HepG2 (cell line): Measurements from ENCODE around the gene BPIFB4. TPM values are rescaled to one million over a fixed set of nuclear protein-coding genes. Genes with fewer than 3 reads are reported as not detected.

Experiments used
- ATAC-seq: fragments of 200-7000 bp; cut with Tn5 transposase; 3 replicates; pipeline ENCODE4 v1.9.1; 2020; ENCODE audit warnings: mild to moderate bottlenecking, moderate library complexity
- BruUV-seq: library from RNA; stranded (reverse); fragments of 400-500 nt; replicated peaks from 2 replicates; lab custom pipeline; 2021; lab: Mats Ljungman, UMichigan
- CTCF ChIA-PET: fragments of 300-600 bp; formaldehyde crosslinking; extraction: SDS; loops from one replicate; lab custom pipeline; 2021; ENCODE audit warnings: low total read pairs, inconsistent platforms, low intra/inter-chr PET ratio; lab: Yijun Ruan, JAX
- POLR2A ChIA-PET: fragments of 350-600 bp; sonication (Branson Sonifier 250); formaldehyde crosslinking; loops from one replicate; lab custom pipeline; 2020; ENCODE audit warnings: antibody characterized with exemption, inconsistent platforms; lab: Yijun Ruan, JAX
- DNase-seq: peaks from one replicate; pipeline ENCODE4 v3.0.0-alpha.2; 2015; ENCODE audit warnings: low spot score
- FAIRE-seq: peaks from 3 replicates; lab custom pipeline; 2011; peaks lifted over from hg19 to GRCh38; lab: Jason Lieb, UNC
- H2AFZ ChIP-seq: one replicate; pipeline ENCODE4 v1.6.1; 2011; ENCODE audit warnings: low read length, inconsistent platforms
- H3K27ac ChIP-seq: fragments of 300-600 bp; 3 replicates; pipeline ENCODE4 v1.8.0; 2011; ENCODE audit warnings: mixed run types, mild to moderate bottlenecking, mixed read lengths, low read length, inconsistent platforms; ENCODE audit not compliant: insufficient read depth; ENCODE audit errors: extremely low read length
- H3K27me3 ChIP-seq, 2 experiments: fragments of 200-600 bp in 1 of 2; 2 replicates in 1 of 2; 3 replicates in 1 of 2; pipeline versions ENCODE4 v1.6.0 to v1.8.0; 2011; ENCODE audit warnings: low read length in 2 of 2, mild to moderate bottlenecking in 2 of 2, moderate library complexity in 2 of 2, inconsistent platforms in 1 of 2; ENCODE audit not compliant: insufficient read depth in 2 of 2, control insufficient read depth in 1 of 2
- H3K36me3 ChIP-seq, 2 experiments: fragments of 200-600 bp in 1 of 2; replicated peaks in 1 of 2; 2 replicates in 1 of 2; 3 replicates in 1 of 2; pipeline versions ENCODE4 v1.5.1 to v1.8.0; 2011; ENCODE audit warnings: low read length in 2 of 2, inconsistent platforms in 1 of 2; ENCODE audit not compliant: insufficient read depth in 2 of 2, control insufficient read depth in 1 of 2
- H3K4me1 ChIP-seq: 2 replicates; pipeline ENCODE4 v1.5.1; 2012; ENCODE audit warnings: low read length, inconsistent platforms; ENCODE audit not compliant: insufficient read depth
- H3K4me2 ChIP-seq: 2 replicates; pipeline ENCODE4 v1.6.0; 2011; ENCODE audit warnings: low read depth, low read length, inconsistent platforms
- H3K4me3 ChIP-seq, 3 experiments: fragments of 200-600 bp in 1 of 3; sonication (generic), shearing (Covaris generic) in 1 of 3; replicated peaks in 1 of 3; 2 replicates each; pipeline ENCODE4 v1.5.1; 2011 to 2016; ENCODE audit warnings: low read length in 3 of 3, inconsistent platforms in 2 of 3, low read depth in 2 of 3, mild to moderate bottlenecking in 2 of 3, control low read depth in 1 of 3, mixed read lengths in 1 of 3; ENCODE audit not compliant: insufficient read depth in 1 of 3
- H3K79me2 ChIP-seq: one replicate; pipeline ENCODE4 v1.6.1; 2011; ENCODE audit warnings: low read length, inconsistent platforms; ENCODE audit not compliant: insufficient read depth
- H3K9ac ChIP-seq: 2 replicates; pipeline ENCODE4 v1.6.0; 2011; ENCODE audit warnings: mild to moderate bottlenecking, low read depth, low read length, inconsistent platforms; ENCODE audit not compliant: insufficient read depth
- H3K9me3 ChIP-seq: 2 replicates; pipeline ENCODE4 v1.5.1; 2012; ENCODE audit warnings: mild to moderate bottlenecking, low read length
- H4K20me1 ChIP-seq: 2 replicates; pipeline ENCODE4 v1.6.0; 2011; ENCODE audit warnings: inconsistent platforms, mild to moderate bottlenecking, low read length, moderate library complexity; ENCODE audit not compliant: insufficient read depth
- EEA1 ChIP-seq: sonication (generic); formaldehyde crosslinking; IDR thresholded peaks from 2 replicates; pipeline ENCODE4 v1.5.1; 2020; ENCODE audit warnings: mild to moderate bottlenecking, missing genetic modification reagents, borderline replicate concordance
- FOXJ3 ChIP-seq: sonication (generic); formaldehyde crosslinking; IDR thresholded peaks from 2 replicates; pipeline ENCODE4 v1.4.0; 2020; ENCODE audit warnings: missing genetic modification reagents, mild to moderate bottlenecking, borderline replicate concordance
- MEF2D ChIP-seq: sonication (generic); formaldehyde crosslinking; IDR thresholded peaks from 2 replicates; pipeline ENCODE4 v1.5.1; 2020; ENCODE audit warnings: mild to moderate bottlenecking, missing genetic modification reagents
- POLR2G ChIP-seq: fragments of 200-400 bp; formaldehyde crosslinking; IDR thresholded peaks from 2 replicates; pipeline ENCODE4 v1.6.1; 2018; ENCODE audit warnings: mild to moderate bottlenecking, low read depth, low read length, moderate library complexity
- ZNF737 ChIP-seq: sonication (generic); formaldehyde crosslinking; IDR thresholded peaks from 2 replicates; pipeline ENCODE4 v1.5.0; 2020; ENCODE audit warnings: missing genetic modification reagents, mild to moderate bottlenecking, borderline replicate concordance
- WGBS: methylation state at CpG from one replicate; pipeline ENCODE4 v1.1.6; 2017; ENCODE audit warnings: low lambda C conversion rate; 5-methylcytosine and 5-hydroxymethylcytosine counted together
- in situ Hi-C: cut with HindIII; loops from 2 replicates; pipeline ENCODE4 v1.10.0; 2017; ENCODE audit warnings: low pct_unique_long_range_greater_than_20kb; ENCODE audit not compliant: extremely low pct_ligation_motif_present
- intact Hi-C: fragments of 100-400 bp; cut with micrococcal nuclease; formaldehyde crosslinking; loops from one replicate; pipeline ENCODE4 v1.10.0; 2022; ENCODE audit not compliant: unreplicated experiment
- polyA plus RNA-seq, 8 experiments: library from polyadenylated mRNA; depleted of rRNA in 3 of 8; stranded (reverse) in 7 of 8; unstranded in 1 of 8; fragments of >200 nt; fragmentation: Illumina TruSeq in 4 of 8; extraction: Trizol in 4 of 8; gene quantifications; 2 replicates each; pipeline versions ENCODE4 v1.2.1 to v1.2.3, GENCODE V29; 2011 to 2016; ENCODE audit warnings: low read depth in 4 of 8, missing spikeins in 1 of 8, mixed read lengths in 1 of 8; ENCODE audit not compliant: insufficient read depth in 1 of 8
- total RNA-seq, 5 experiments: library from RNA; depleted of rRNA; stranded (reverse); fragments of >200 nt; fragmentation: Illumina TruSeq; extraction: Trizol; gene quantifications; 2 replicates each; pipeline ENCODE4 v1.2.3, GENCODE V29; 2016; ENCODE audit warnings: low read depth in 1 of 5
- TF ChIP-seq, protein P1 (sequence below): sonication (generic); formaldehyde crosslinking; IDR thresholded peaks from 2 replicates; pipeline ENCODE4 v1.4.0; 2020; ENCODE audit warnings: missing genetic modification reagents, mild to moderate bottlenecking, borderline replicate concordance
- TF ChIP-seq, protein P2 (sequence below): sonication (generic); formaldehyde crosslinking; IDR thresholded peaks from 2 replicates; pipeline ENCODE4 v1.9.0; 2021; ENCODE audit warnings: mild to moderate bottlenecking, missing genetic modification reagents

The BPIFB4 gene
- total and polyA plus RNA-seq, 2 of the 13 experiments (the other 11 are each of a cell fraction or from before 2014, with no cell fraction given): 0.09 TPM; not detected in 1

DNA sequence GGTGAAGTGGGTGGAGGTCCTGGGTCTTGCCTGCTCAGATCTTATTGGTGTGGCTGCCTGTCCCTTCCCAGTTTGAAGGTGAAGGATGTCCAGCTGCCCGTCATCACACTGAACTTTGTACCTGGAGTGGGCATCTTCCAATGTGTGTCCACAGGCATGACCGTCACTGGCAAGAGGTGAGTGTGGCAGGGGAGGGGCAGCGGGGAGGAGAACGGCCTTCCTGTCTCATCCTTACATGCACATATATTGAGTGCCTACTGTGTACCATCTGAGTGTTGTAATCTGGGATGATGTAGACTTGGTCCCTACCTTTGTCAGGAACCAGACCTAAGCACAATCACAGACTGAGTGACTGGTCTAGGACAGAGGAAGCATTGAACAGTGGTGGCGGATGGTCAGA, 45.3 kb upstream of the BPIFB4 start:
- Histone ChIP-seq H3K4me2 (no peak overlapping the region), H3K79me2 (no peaks in the 10 kb centered on the region), H3K27me3 (peaks cover 1 to 17% of the 10 kb centered on the region in 2 experiments; a peak in 3 of 5 replicates), H4K20me1 (no peaks in the 10 kb centered on the region), H3K9me3 (no peaks in the 10 kb centered on the region), H3K27ac (no peak overlapping the region), H3K4me1 (peaks cover 17% of the 10 kb centered on the region), H3K9ac (no peak overlapping the region), H2AFZ (no peak overlapping the region), H3K36me3 (no peaks in the 10 kb centered on the region), H3K4me3 (no peak overlapping the region)
- FAIRE-seq (no peak), DNase-seq (no peak), ATAC-seq (no peak)
- no TSS peak for BruUV-seq
- POLR2A ChIA-PET: no interaction called here
- intact Hi-C loops (no loop called here), in situ Hi-C loops (no loop called here)
- WGBS: 46% methylated on average over 5 of the region's 5 CpGs
- CTCF ChIA-PET: interaction anchor here (1.0 kb wide), 1 partner anchor 27 kb away, joined by 3 read pairs; the partner anchor contains the start of gene BPIFB2
- TF ChIP-seq, protein P1, sequence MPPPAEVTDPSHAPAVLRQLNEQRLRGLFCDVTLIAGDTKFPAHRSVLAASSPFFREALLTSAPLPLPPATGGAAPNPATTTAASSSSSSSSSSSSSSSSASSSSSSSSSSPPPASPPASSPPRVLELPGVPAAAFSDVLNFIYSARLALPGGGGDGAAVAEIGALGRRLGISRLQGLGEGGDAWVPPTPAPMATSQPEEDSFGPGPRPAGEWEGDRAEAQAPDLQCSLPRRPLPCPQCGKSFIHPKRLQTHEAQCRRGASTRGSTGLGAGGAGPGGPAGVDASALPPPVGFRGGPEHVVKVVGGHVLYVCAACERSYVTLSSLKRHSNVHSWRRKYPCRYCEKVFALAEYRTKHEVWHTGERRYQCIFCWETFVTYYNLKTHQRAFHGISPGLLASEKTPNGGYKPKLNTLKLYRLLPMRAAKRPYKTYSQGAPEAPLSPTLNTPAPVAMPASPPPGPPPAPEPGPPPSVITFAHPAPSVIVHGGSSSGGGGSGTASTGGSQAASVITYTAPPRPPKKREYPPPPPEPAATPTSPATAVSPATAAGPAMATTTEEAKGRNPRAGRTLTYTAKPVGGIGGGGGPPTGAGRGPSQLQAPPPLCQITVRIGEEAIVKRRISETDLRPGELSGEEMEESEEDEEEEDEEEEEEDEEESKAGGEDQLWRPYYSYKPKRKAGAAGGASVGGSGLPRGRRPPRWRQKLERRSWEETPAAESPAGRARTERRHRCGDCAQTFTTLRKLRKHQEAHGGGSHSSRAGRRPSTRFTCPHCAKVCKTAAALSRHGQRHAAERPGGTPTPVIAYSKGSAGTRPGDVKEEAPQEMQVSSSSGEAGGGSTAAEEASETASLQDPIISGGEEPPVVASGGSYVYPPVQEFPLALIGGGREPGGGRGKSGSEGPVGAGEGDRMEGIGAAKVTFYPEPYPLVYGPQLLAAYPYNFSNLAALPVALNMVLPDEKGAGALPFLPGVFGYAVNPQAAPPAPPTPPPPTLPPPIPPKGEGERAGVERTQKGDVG: no peak
- TF ChIP-seq EEA1 (no peak), POLR2G (no peak), MEF2D (no peak), FOXJ3 (CRISPR knock-in tag) (no peak), ZNF737 (CRISPR knock-in tag) (no peak)
- TF ChIP-seq, protein P2, sequence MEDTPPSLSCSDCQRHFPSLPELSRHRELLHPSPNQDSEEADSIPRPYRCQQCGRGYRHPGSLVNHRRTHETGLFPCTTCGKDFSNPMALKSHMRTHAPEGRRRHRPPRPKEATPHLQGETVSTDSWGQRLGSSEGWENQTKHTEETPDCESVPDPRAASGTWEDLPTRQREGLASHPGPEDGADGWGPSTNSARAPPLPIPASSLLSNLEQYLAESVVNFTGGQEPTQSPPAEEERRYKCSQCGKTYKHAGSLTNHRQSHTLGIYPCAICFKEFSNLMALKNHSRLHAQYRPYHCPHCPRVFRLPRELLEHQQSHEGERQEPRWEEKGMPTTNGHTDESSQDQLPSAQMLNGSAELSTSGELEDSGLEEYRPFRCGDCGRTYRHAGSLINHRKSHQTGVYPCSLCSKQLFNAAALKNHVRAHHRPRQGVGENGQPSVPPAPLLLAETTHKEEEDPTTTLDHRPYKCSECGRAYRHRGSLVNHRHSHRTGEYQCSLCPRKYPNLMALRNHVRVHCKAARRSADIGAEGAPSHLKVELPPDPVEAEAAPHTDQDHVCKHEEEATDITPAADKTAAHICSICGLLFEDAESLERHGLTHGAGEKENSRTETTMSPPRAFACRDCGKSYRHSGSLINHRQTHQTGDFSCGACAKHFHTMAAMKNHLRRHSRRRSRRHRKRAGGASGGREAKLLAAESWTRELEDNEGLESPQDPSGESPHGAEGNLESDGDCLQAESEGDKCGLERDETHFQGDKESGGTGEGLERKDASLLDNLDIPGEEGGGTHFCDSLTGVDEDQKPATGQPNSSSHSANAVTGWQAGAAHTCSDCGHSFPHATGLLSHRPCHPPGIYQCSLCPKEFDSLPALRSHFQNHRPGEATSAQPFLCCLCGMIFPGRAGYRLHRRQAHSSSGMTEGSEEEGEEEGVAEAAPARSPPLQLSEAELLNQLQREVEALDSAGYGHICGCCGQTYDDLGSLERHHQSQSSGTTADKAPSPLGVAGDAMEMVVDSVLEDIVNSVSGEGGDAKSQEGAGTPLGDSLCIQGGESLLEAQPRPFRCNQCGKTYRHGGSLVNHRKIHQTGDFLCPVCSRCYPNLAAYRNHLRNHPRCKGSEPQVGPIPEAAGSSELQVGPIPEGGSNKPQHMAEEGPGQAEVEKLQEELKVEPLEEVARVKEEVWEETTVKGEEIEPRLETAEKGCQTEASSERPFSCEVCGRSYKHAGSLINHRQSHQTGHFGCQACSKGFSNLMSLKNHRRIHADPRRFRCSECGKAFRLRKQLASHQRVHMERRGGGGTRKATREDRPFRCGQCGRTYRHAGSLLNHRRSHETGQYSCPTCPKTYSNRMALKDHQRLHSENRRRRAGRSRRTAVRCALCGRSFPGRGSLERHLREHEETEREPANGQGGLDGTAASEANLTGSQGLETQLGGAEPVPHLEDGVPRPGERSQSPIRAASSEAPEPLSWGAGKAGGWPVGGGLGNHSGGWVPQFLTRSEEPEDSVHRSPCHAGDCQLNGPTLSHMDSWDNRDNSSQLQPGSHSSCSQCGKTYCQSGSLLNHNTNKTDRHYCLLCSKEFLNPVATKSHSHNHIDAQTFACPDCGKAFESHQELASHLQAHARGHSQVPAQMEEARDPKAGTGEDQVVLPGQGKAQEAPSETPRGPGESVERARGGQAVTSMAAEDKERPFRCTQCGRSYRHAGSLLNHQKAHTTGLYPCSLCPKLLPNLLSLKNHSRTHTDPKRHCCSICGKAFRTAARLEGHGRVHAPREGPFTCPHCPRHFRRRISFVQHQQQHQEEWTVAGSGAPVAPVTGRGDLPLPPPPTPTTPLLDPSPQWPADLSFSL: no peak
